ENCODE results near the gene RLF.
"Not testable (repeated sequence)": the region's sequence is repeated elsewhere in the genome, so short reads cannot be mapped to it uniquely, and the experiment has no call there.

RLF gene

GRCh38 chr1:40167317-40167716 is 6.1 kb downstream of the RLF start:
- Histone ChIP-seq H3K36me3 (replicated peaks; ENCODE audit: insufficient read depth, low read length) (no peaks in the 10 kb centered on the region), H3K9ac (ENCODE audit: low read length) (no peak overlapping the region), H3K9me3 (replicated peaks; ENCODE audit: insufficient read depth, low read length) (no peaks in the 10 kb centered on the region), H3K79me2 (ENCODE audit: low read length) (peaks cover 98% of the 10 kb centered on the region), H3F3A (ENCODE audit: insufficient read depth, low read length) (no peaks in the 10 kb centered on the region), H3K27me3 (replicated peaks; ENCODE audit: insufficient read depth, low read length) (no peaks in the 10 kb centered on the region), H3K4me3 (ENCODE audit: low read length) (no peak overlapping the region), H3K4me2 (ENCODE audit: low read depth, low read length) (no peak overlapping the region), H4K20me1 (ENCODE audit: insufficient read depth, low read length) (peaks cover 51% of the 10 kb centered on the region), H3K27ac (ENCODE audit: low read length) (no peak overlapping the region), H3K9me2 (replicated peaks; ENCODE audit: insufficient read depth, low read length) (no peaks in the 10 kb centered on the region), H3K4me1 (ENCODE audit: low read length) (peaks cover 11% of the 10 kb centered on the region), H2AFZ (ENCODE audit: low read length) (no peak overlapping the region)
- TF ChIP-seq EZH2phosphoT487 (IDR thresholded peaks at IDR 0.05; ENCODE audit: low read length), result no peak
- TF ChIP-seq, protein P1, sequence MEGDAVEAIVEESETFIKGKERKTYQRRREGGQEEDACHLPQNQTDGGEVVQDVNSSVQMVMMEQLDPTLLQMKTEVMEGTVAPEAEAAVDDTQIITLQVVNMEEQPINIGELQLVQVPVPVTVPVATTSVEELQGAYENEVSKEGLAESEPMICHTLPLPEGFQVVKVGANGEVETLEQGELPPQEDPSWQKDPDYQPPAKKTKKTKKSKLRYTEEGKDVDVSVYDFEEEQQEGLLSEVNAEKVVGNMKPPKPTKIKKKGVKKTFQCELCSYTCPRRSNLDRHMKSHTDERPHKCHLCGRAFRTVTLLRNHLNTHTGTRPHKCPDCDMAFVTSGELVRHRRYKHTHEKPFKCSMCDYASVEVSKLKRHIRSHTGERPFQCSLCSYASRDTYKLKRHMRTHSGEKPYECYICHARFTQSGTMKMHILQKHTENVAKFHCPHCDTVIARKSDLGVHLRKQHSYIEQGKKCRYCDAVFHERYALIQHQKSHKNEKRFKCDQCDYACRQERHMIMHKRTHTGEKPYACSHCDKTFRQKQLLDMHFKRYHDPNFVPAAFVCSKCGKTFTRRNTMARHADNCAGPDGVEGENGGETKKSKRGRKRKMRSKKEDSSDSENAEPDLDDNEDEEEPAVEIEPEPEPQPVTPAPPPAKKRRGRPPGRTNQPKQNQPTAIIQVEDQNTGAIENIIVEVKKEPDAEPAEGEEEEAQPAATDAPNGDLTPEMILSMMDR (IDR thresholded peaks at IDR 0.05; ENCODE audit: low read length), result peak; percentile 27
- no peak for DNase-seq

DNA sequence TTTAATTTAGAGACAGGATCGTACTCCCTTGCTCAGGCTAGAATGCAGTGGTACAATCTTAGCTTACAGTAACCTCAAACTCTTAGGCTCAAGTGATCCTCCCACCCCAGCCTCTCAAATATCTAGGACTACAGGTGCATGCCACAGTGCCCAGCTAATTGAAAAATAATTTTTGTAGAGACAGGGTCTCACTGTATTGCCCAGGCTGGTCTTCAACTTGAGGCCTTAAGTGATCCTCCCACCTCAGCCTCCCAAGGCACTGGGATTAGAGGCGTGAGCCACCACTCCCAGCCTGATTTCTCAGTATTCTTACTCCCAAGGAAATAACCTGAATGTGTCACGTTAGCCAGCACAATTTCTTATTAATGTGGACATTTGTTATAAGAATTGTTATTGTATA is 9.8 kb downstream of the RLF start:
- H3K4me2 ChIP-seq (ENCODE audit: low read depth, low read length), result no peak overlapping the region
- H4K20me1 ChIP-seq (ENCODE audit: insufficient read depth, low read length), result peaks cover 38% of the 10 kb centered on the region
- H3K27me3 ChIP-seq (replicated peaks; ENCODE audit: insufficient read depth, low read length), result no peaks in the 10 kb centered on the region
- H3K4me3 ChIP-seq (ENCODE audit: low read length), result no peak overlapping the region
- no peak overlapping the region for H3K9ac ChIP-seq (ENCODE audit: low read length)
- H3K27ac ChIP-seq (ENCODE audit: low read length), result no peak overlapping the region
- peaks cover 98% of the 10 kb centered on the region for H3K79me2 ChIP-seq (ENCODE audit: low read length)
- no peaks in the 10 kb centered on the region for H3K4me1 ChIP-seq (ENCODE audit: low read length)
- H2AFZ ChIP-seq (ENCODE audit: low read length), result no peak overlapping the region
- no peaks in the 10 kb centered on the region for H3K9me2 ChIP-seq (replicated peaks; ENCODE audit: insufficient read depth, low read length)
- H3K36me3 ChIP-seq (replicated peaks; ENCODE audit: insufficient read depth, low read length), result no peaks in the 10 kb centered on the region
- no peaks in the 10 kb centered on the region for H3K9me3 ChIP-seq (replicated peaks; ENCODE audit: insufficient read depth, low read length)
- DNase-seq, result no peak
- H3F3A ChIP-seq (ENCODE audit: insufficient read depth, low read length), result no peaks in the 10 kb centered on the region
- TF ChIP-seq EZH2 (optimal IDR thresholded peaks at IDR 0.05; ENCODE audit: low read depth, low read length), result no peak
- no peak for TF ChIP-seq EZH2phosphoT487 (IDR thresholded peaks at IDR 0.05; ENCODE audit: low read length)

GRCh38 chr1:40174788-40175187 is 13.6 kb downstream of the RLF start:
- H3K4me1 ChIP-seq (ENCODE audit: low read length), result no peaks in the 10 kb centered on the region
- no peaks in the 10 kb centered on the region for H3K9me2 ChIP-seq (replicated peaks; ENCODE audit: insufficient read depth, low read length)
- no peak overlapping the region for H3K4me3 ChIP-seq (ENCODE audit: low read length)
- H3K27ac ChIP-seq (ENCODE audit: low read length), result no peak overlapping the region
- peaks cover 99% of the 10 kb centered on the region for H3K79me2 ChIP-seq (ENCODE audit: low read length)
- H3K36me3 ChIP-seq (replicated peaks; ENCODE audit: insufficient read depth, low read length), result no peaks in the 10 kb centered on the region
- no peaks in the 10 kb centered on the region for H3K27me3 ChIP-seq (replicated peaks; ENCODE audit: insufficient read depth, low read length)
- DNase-seq, result no peak
- no peak for TF ChIP-seq EZH2 (optimal IDR thresholded peaks at IDR 0.05; ENCODE audit: low read depth, low read length)
- TF ChIP-seq, protein P1 (IDR thresholded peaks at IDR 0.05; ENCODE audit: low read length), result no peak
- TF ChIP-seq EZH2phosphoT487 (IDR thresholded peaks at IDR 0.05; ENCODE audit: low read length), result no peak
- H3K9me3 ChIP-seq (replicated peaks; ENCODE audit: insufficient read depth, low read length), result no peaks in the 10 kb centered on the region
- no peak overlapping the region for H3K4me2 ChIP-seq (ENCODE audit: low read depth, low read length)
- H4K20me1 ChIP-seq (ENCODE audit: insufficient read depth, low read length), result peaks cover 40% of the 10 kb centered on the region
- H2AFZ ChIP-seq (ENCODE audit: low read length), result no peak overlapping the region
- no peaks in the 10 kb centered on the region for H3F3A ChIP-seq (ENCODE audit: insufficient read depth, low read length)
- no peak overlapping the region for H3K9ac ChIP-seq (ENCODE audit: low read length)

DNA sequence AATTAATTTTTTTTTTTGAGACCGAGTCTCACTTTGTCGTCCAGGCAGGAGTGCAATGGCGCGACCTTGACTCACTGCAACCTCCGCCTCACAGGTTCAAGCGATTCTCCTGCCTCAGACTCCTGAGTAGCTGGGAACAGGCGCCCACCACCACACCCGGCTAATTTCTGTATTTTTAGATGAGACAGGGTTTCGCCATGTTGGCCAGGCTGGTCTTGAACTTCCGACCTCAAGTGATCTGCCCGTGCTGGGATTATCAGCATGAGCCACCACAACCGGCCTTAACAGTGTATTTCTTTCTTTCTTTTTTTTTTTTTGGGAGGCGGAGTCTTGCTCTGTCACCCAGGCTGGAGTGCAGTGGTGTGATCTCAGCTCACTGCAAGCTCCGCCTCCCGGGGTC is 15.8 kb downstream of the RLF start:
- H3K9ac ChIP-seq (ENCODE audit: low read length); DNase-seq; H3K4me2 ChIP-seq (ENCODE audit: low read depth, low read length); H3K4me1 ChIP-seq (ENCODE audit: low read length); H3K9me3 ChIP-seq (replicated peaks; ENCODE audit: insufficient read depth, low read length); H3K27ac ChIP-seq (ENCODE audit: low read length); H3K9me2 ChIP-seq (replicated peaks; ENCODE audit: insufficient read depth, low read length); H3K36me3 ChIP-seq (replicated peaks; ENCODE audit: insufficient read depth, low read length); H2AFZ ChIP-seq (ENCODE audit: low read length); H3K4me3 ChIP-seq (ENCODE audit: low read length); H3K27me3 ChIP-seq (replicated peaks; ENCODE audit: insufficient read depth, low read length); H3F3A ChIP-seq (ENCODE audit: insufficient read depth, low read length): not testable (repeated sequence)
- Histone ChIP-seq H4K20me1 (ENCODE audit: insufficient read depth, low read length) (peaks cover 29% of the 10 kb centered on the region), H3K79me2 (ENCODE audit: low read length) (peaks cover 99% of the 10 kb centered on the region)

Measured in MM.1S (cell line).